ENCODE data around the gene DYRK1A.

DNA sequence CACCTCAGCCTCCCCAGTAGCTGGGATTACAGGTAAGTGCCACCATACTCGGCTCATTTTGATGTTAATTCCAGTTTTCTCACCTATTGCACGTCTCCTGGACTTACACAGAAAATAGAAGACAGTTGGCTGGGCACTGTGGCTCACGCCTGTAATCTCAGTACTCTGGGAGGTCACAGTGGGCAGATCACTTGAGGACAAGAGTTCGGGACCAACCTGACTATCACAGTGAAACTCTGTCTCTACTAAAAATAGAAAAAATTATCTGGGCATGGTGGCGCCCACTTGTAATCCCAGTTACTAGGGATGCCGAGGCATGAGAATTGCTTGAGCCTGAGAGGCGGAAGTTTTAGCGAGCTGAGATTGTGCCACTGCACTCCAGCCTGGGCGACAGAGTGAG lies 44.1 kb downstream of the DYRK1A start:
- TF ChIP-seq POLR2AphosphoS5 (IDR thresholded peaks at IDR 0.05; ENCODE audit: borderline replicate concordance, low read depth, low read length) (no peak), EZH2 (IDR thresholded peaks at IDR 0.05) (no peak), FOXP2 (optimal IDR thresholded peaks at IDR 0.05; ENCODE audit: control extremely low read depth, extremely low read length, insufficient read depth) (no peak)
